HUES64 (cell line): ENCODE results near the gene PTPN11.

Experiments
- H3K27ac ChIP-seq: 2 replicates; pipeline ENCODE4 v1.7.0; 2013; ENCODE audit warnings: low read depth, low read length, inconsistent platforms
- H3K27me3 ChIP-seq: 2 replicates; pipeline ENCODE4 v1.6.1; 2013; ENCODE audit warnings: mild to moderate bottlenecking, low read length; ENCODE audit not compliant: insufficient read depth
- H3K36me3 ChIP-seq: 2 replicates; pipeline ENCODE4 v1.6.1; 2013; ENCODE audit warnings: mild to moderate bottlenecking, low read length; ENCODE audit not compliant: insufficient read depth
- H3K4me1 ChIP-seq: 2 replicates; pipeline ENCODE4 v1.6.1; 2013; ENCODE audit warnings: mild to moderate bottlenecking, low read length, moderate library complexity; ENCODE audit not compliant: insufficient read depth
- H3K4me3 ChIP-seq: 2 replicates; pipeline ENCODE4 v1.5.1; 2013; ENCODE audit warnings: mild to moderate bottlenecking, low read length, moderate library complexity
- H3K9ac ChIP-seq: 2 replicates; pipeline ENCODE4 v1.6.1; 2013; ENCODE audit warnings: mild to moderate bottlenecking, low read depth, low read length
- H3K9me3 ChIP-seq: 2 replicates; pipeline ENCODE4 v1.6.1; 2013; ENCODE audit warnings: low read depth, low read length; ENCODE audit not compliant: insufficient read depth
- WGBS: fragments of 150-250, 120-280 bp; methylation state at CpG from one replicate; pipeline ENCODE4 v1.1.7; 2013; ENCODE audit warnings: missing lambda C conversion rate; 5-methylcytosine and 5-hydroxymethylcytosine counted together

PTPN11 gene

GRCh38 chr12:112551681-112552080 is 132.9 kb downstream of the PTPN11 start:
- H3K27ac ChIP-seq: no peak overlapping the region
- H3K9me3 ChIP-seq: no peaks in the 10 kb centered on the region
- no peak overlapping the region for H3K4me3 ChIP-seq
- no peaks in the 10 kb centered on the region for H3K36me3 ChIP-seq
- no peak overlapping the region for H3K9ac ChIP-seq
- H3K27me3 ChIP-seq: no peaks in the 10 kb centered on the region
- 83% methylated on average over 5 of the region's 5 CpGs for WGBS
- no peaks in the 10 kb centered on the region for H3K4me1 ChIP-seq

GRCh38 chr12:112555621-112556233 is 137.0 kb downstream of the PTPN11 start:
- no peaks in the 10 kb centered on the region for H3K9me3 ChIP-seq
- peaks cover 4% of the 10 kb centered on the region; the same call in 1 of the 2 replicates for H3K4me1 ChIP-seq
- H3K9ac ChIP-seq: no peak overlapping the region
- H3K36me3 ChIP-seq: no peaks in the 10 kb centered on the region
- no peak overlapping the region for H3K27ac ChIP-seq
- H3K4me3 ChIP-seq: no peak overlapping the region
- WGBS: 94% methylated on average over 8 of the region's 9 CpGs
- H3K27me3 ChIP-seq: no peaks in the 10 kb centered on the region

- H3K4me1 ChIP-seq: peaks cover 4% of the 10 kb centered on the region; the same call in 1 of the 2 replicates
- no peak overlapping the region for H3K27ac ChIP-seq
- H3K4me3 ChIP-seq: no peak overlapping the region
- no peaks in the 10 kb centered on the region for H3K27me3 ChIP-seq
- H3K9me3 ChIP-seq: no peaks in the 10 kb centered on the region
- no peaks in the 10 kb centered on the region for H3K36me3 ChIP-seq
- H3K9ac ChIP-seq: no peak overlapping the region
- 81% methylated on average over 7 of the region's 7 CpGs for WGBS
Measured at GRCh38 chr12:112557951-112558630, 139.3 kb downstream of the PTPN11 start.
